Epithelial cell of proximal tubule (primary cell): ENCODE measurements around the gene B3GAT1. TPM values are rescaled to one million over a fixed set of nuclear protein-coding genes. Genes with fewer than 3 reads are reported as not detected.

Experiments used
- DNase-seq: peaks from one replicate; pipeline ENCODE4 v3.0.0-alpha.2; 2011; ENCODE audit warnings: low read depth
- H3K4me3 ChIP-seq: 2 replicates; pipeline ENCODE4 v1.5.1; 2011; ENCODE audit warnings: low read depth, mild to moderate bottlenecking, low read length
- CTCF ChIP-seq: conservative IDR thresholded peaks from 2 replicates; pipeline ENCODE4 v1.5.1; 2012; ENCODE audit warnings: low read depth, mild to moderate bottlenecking, low read length
- total RNA-seq: library from RNA; depleted of rRNA; stranded (reverse); fragments of >200 nt; gene quantifications from 2 replicates; pipeline ENCODE4 v1.2.3, GENCODE V29; 2015

B3GAT1 gene
- total RNA-seq, 1 donor from 2014 or later = not detected

- DNase-seq = no peak
- no peak for TF ChIP-seq CTCF
Measured at GRCh38 chr11:134332189-134332631, 79.8 kb downstream of the B3GAT1 start.

DNA sequence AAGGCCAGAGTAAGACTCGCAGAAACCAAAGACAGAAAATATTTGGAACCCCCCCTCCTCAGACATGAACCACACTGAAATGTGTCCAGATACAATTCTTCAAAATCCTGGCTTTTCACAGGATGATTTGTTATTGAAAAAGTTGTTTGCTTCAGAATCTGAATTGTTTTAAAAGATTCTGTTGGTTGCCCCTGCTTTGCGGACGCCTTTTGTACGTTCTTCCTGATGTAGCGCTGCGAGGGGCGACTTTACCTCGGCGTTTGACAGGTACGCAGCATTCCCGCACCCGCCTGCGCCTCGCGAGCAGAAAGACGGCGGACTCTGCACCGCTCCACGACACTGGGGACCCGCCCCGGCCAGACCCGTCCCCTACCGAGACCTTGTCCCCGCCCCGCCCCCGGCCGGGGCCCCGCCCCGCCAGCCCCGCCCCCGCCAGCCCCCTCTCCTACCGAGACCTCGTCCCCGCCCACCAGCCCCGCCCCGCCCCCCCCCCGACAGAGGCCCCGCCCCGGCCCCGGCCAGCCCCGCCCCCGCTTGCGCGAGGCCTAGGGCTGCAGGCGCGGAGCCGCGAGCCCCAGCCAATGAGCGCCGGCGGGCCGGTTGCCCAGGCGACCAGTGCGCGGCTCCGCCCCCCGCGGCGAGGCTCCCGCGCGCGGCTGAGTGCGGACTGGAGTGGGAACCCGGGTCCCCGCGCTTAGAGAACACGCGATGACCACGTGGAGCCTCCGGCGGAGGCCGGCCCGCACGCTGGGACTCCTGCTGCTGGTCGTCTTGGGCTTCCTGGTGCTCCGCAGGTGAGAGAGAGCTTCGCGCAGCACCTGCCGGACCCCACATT is 80.5 kb downstream of the B3GAT1 start, which contains the start of gene GLB1L2:
TSS of gene GLB1L2 (plus strand) at position 635 of the 835 bp plus-strand sequence. CDS start at position 709, 74 bp downstream.
- H3K4me3 ChIP-seq = peak within 1 kb of the TSS; percentile 75
- DNase-seq = no peak
- no peak for TF ChIP-seq CTCF

More at GRCh38 chr11:134332189-134332631, 79.8 kb downstream of the B3GAT1 start:
- peak overlapping the region; percentile 75 for H3K4me3 ChIP-seq

DNA sequence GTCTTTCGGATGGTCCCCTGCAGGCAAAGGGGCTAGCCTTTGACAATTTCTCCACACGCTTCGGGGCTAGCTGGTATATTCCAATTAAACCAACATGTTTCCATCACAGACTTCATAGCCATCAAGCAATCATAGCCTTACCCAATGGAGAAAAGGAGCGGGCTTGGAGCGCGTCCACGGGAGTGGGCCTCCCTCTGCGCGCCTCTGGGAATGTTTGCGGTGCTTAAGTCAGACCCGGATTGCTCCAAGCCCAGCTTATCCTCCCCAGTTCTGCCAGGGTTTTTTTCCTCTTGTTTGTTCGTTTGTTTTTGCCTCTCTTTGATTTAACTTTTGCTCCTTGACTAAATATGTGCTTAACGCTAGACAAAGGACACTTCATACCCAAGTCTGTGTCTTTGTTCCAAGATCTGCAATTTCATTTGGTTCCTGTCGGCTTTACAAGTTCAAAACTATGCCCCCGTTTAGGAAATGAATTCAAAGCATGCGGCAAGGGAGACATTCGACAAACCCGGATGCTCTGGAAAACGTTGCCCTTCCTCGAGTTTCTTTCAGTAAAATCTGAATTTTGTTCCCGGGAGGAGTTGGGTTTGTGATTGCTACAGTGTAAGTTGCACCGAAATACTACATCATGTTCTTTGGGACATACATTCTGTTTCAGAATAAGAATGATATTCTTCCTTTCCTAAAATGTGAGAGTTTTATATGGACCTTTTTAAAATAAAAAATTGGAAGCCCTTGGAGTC is 81.3 kb downstream of the B3GAT1 start:
- peak overlapping the region; percentile 50 for H3K4me3 ChIP-seq
- TF ChIP-seq CTCF = no peak
- DNase-seq = no peak

Other genes with a start within 250 kb of the B3GAT1 start
- gene NCAPD3, start 188.3 kb downstream of the B3GAT1 start, total RNA-seq = 16.2 and 27.9 TPM in 2 replicates
- 17.8 and 23.1 TPM in 2 replicates for gene VPS26B, start 187.6 kb downstream of the B3GAT1 start, total RNA-seq
- 51.6 and 69.2 TPM in 2 replicates for gene THYN1, start 158.9 kb downstream of the B3GAT1 start, total RNA-seq
- 15.6 and 18.1 TPM in 2 replicates for gene ACAD8, start 158.7 kb downstream of the B3GAT1 start, total RNA-seq
- gene GLB1L3, start 135.9 kb downstream of the B3GAT1 start, total RNA-seq = 0.17 TPM in 1 of 2 replicates, not detected in the other
- gene GLB1L2, start 80.3 kb downstream of the B3GAT1 start, total RNA-seq = 6.8 and 14.7 TPM in 2 replicates